T-helper 17 cell (primary cell): Measurements from ENCODE around the gene IP6K3. TPM values are rescaled to one million over a fixed set of nuclear protein-coding genes. Genes with fewer than 3 reads are reported as not detected.

Source experiments
- ATAC-seq: fragments of 150-1000 bp; cut with Tn5 transposase; 2 replicates; pipeline ENCODE4 v1.10.0; 2021; ENCODE audit warnings: mild to moderate bottlenecking, moderate library complexity
- DNase-seq, 3 donors: peaks; one replicate each; pipeline versions ENCODE4 v3.0.0 to v3.0.0-alpha.2; 2020 to 2021
- H3K9me3 ChIP-seq: one replicate; pipeline ENCODE4 v1.7.0; 2013; ENCODE audit warnings: low read length, mild to moderate bottlenecking; ENCODE audit not compliant: control insufficient read depth, poor library complexity, severe bottlenecking
- H3K27ac Mint-ChIP-seq: one replicate; pipeline ENCODE4 v1.8.0; 2022; ENCODE audit warnings: mild to moderate bottlenecking, moderate library complexity, mixed read lengths
- H3K27me3 Mint-ChIP-seq: one replicate; pipeline ENCODE4 v1.8.0; 2022; ENCODE audit warnings: mixed read lengths
- H3K36me3 Mint-ChIP-seq: one replicate; pipeline ENCODE4 v1.8.0; 2022; ENCODE audit warnings: low read depth, mixed read lengths
- H3K4me1 Mint-ChIP-seq: one replicate; pipeline ENCODE4 v1.8.0; 2022; ENCODE audit warnings: mild to moderate bottlenecking, mixed read lengths
- H3K4me3 Mint-ChIP-seq: one replicate; pipeline ENCODE4 v1.8.0; 2022; ENCODE audit warnings: mild to moderate bottlenecking, moderate library complexity, mixed read lengths
- total RNA-seq, 4 donors: library from RNA in 2 of 4; stranded (reverse) in 2 of 4; gene quantifications; one replicate each; pipeline ENCODE4 v1.2.3 and lab custom pipeline; 2022 to 2026

The IP6K3 gene
- total RNA-seq, 2 donors from 2014 or later, result not detected

DNA sequence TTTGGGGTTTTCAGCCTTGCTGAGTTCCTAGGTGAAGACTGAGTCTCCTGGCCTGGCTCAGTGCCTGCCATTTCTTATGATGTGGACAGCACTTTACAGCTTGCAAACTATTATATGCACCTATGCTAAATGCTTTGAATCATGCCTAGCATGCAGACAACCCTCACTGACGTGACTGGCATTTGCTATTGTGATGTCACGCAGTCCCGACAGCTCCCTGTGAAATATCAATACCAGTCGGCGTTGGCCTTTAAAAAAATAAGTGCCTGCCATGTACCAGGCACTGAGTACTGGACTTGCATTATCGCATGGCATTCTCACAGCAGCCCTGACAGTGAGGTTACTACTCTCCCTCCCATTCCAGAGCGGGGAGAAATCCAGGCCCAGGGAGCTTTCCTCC lies 70.7 kb downstream of the IP6K3 start:
- H3K36me3 Mint-ChIP-seq, result peaks cover 15% of the 10 kb centered on the region
- ATAC-seq, result no peak
- H3K4me3 Mint-ChIP-seq, result no peak overlapping the region

DNA sequence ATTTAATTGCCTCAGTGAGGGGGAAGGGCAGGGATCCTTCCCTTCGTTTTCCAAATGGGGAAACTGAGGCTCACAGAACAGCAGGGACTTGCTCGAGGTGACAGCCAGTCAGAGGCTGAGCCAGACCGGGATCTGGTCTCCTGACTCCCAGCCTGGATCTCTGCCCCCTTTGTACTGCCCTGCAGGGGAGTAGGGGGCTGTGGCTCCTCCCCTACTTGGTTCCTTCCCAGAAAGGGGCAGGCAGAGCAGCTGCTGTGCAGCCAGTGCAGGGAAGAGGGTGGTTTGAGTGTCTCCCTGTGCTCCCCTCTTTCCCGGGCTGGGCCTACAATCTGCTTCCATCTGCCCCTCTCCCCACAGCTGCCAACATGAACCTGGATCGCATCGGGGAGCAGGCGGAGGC lies 72.9 kb downstream of the IP6K3 start:
- peaks cover 9% of the 10 kb centered on the region for H3K36me3 Mint-ChIP-seq
- ATAC-seq (no peak), DNase-seq (no peak)
- no peaks in the 10 kb centered on the region for H3K27me3 Mint-ChIP-seq
- H3K4me3 Mint-ChIP-seq, result no peak overlapping the region
- H3K9me3 ChIP-seq, result no peaks in the 10 kb centered on the region
- peak overlapping the region; percentile 57 for H3K27ac Mint-ChIP-seq
- H3K4me1 Mint-ChIP-seq, result peaks cover 6% of the 10 kb centered on the region

More for the DNA sequence above, 70.7 kb downstream of the IP6K3 start:
- Mint-ChIP-seq H3K27ac (no peak overlapping the region), H3K4me1 (no peaks in the 10 kb centered on the region), H3K27me3 (no peaks in the 10 kb centered on the region)
- DNase-seq, result no peak
- H3K9me3 ChIP-seq, result no peaks in the 10 kb centered on the region

DNA sequence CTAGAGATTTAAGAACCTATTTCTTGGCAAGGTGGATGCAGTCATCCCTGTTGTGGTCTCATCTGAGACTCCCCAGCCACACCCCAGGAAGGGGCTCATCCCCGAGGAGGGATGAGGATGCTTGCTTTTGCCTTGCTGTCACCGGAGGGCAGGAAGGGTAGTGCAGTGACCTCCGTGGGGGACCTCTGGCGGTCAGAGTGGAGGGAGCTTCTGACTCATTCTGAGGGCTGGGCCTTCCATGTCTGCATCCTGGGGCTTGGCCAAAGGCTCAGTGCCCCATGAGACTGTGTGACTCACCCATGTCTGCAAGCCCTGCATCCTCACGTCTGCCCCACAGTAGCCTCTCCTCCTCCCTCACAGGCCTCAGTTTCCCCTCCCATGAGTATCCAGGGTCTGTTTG lies 73.9 kb downstream of the IP6K3 start:
- H3K4me1 Mint-ChIP-seq, result peaks cover 15% of the 10 kb centered on the region
- no peaks in the 10 kb centered on the region for H3K27me3 Mint-ChIP-seq
- H3K9me3 ChIP-seq, result no peaks in the 10 kb centered on the region
- H3K27ac Mint-ChIP-seq, result peak overlapping the region; percentile 57
- H3K36me3 Mint-ChIP-seq, result peaks cover 9% of the 10 kb centered on the region
- H3K4me3 Mint-ChIP-seq, result no peak overlapping the region
- DNase-seq (no peak), ATAC-seq (no peak)

DNA sequence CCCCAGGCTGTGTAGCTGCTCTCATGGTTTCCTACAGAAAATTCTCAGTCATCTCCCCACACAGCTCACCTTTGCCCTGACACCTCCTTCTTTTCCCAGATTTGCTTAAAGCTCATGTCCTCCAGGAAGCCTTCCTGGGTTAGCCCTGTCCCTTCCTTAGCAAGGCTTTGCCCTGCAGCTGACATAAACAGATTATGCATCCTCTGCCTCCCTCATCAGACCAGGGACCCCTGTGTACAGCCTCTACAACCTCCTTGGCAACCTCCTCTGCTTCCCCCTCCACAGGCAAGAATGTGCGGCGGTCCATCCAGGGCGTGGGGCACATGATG lies 75.0 kb downstream of the IP6K3 start:
- Mint-ChIP-seq H3K36me3 (peaks cover 6% of the 10 kb centered on the region), H3K27ac (no peak overlapping the region)

More for the DNA sequence above, 75.0 kb downstream of the IP6K3 start:
- Mint-ChIP-seq H3K27me3 (no peaks in the 10 kb centered on the region), H3K4me1 (peaks cover 15% of the 10 kb centered on the region), H3K4me3 (no peak overlapping the region)
- DNase-seq (no peak), ATAC-seq (no peak)
- no peaks in the 10 kb centered on the region for H3K9me3 ChIP-seq

Other genes starting within 250 kb of the IP6K3 start
- gene BAK1, start 166.6 kb downstream of the IP6K3 start, total RNA-seq, result 10 to 100 TPM; 27.7 to 34.6 TPM
- 10 to 100 TPM; 48.1 to 48.3 TPM for gene ITPR3, start 125.6 kb downstream of the IP6K3 start, total RNA-seq
- gene UQCC2, start 35.2 kb downstream of the IP6K3 start, total RNA-seq, result 10 to 100 TPM; 17.3 to 19.8 TPM
- 100 to 1,000 TPM; 101 to 120 TPM for gene LEMD2, start 42.2 kb upstream of the IP6K3 start, total RNA-seq
- not detected for gene MLN, start 57.1 kb upstream of the IP6K3 start, total RNA-seq